Stimulated activated CD8-positive, alpha-beta memory T cell treated with anti-CD3 and anti-CD28 coated beads, Interleukin-12 subunit alpha, Interleukin-12 subunit beta, amount 100 ng/mL, for 4 hours (primary cell): ENCODE data around the gene SPATA22.
"Not testable (repeated sequence)": the region's sequence is repeated elsewhere in the genome, so short reads cannot be mapped to it uniquely, and the experiment has no call there.

ENCODE experiments used
- DNase-seq: peaks from one replicate; pipeline ENCODE4 v3.0.0-alpha.2; 2020; ENCODE audit warnings: low read depth

The SPATA22 gene, protein sequence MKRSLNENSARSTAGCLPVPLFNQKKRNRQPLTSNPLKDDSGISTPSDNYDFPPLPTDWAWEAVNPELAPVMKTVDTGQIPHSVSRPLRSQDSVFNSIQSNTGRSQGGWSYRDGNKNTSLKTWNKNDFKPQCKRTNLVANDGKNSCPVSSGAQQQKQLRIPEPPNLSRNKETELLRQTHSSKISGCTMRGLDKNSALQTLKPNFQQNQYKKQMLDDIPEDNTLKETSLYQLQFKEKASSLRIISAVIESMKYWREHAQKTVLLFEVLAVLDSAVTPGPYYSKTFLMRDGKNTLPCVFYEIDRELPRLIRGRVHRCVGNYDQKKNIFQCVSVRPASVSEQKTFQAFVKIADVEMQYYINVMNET

GRCh38 chr17:3471599-3471998, at the start of gene SPATA22:
Gene SPATA22 (minus strand): TSS chr17:3471819. CDS start chr17:3469325, 2,494 bp downstream.
- DNase-seq, result no peak

- not testable (repeated sequence) for DNase-seq
Measured at GRCh38 chr17:3519472-3519871, 47.9 kb upstream of the SPATA22 start.

- no peak for DNase-seq
Measured at GRCh38 chr17:3514873-3515272, 43.3 kb upstream of the SPATA22 start.

- DNase-seq, result not testable (repeated sequence)
Measured at GRCh38 chr17:3514167-3514566, 42.5 kb upstream of the SPATA22 start.

- DNase-seq, result no peak
Measured at GRCh38 chr17:3513305-3514035, 41.9 kb upstream of the SPATA22 start.

GRCh38 chr17:3512505-3513171, 41.0 kb upstream of the SPATA22 start:
- no peak for DNase-seq

DNA sequence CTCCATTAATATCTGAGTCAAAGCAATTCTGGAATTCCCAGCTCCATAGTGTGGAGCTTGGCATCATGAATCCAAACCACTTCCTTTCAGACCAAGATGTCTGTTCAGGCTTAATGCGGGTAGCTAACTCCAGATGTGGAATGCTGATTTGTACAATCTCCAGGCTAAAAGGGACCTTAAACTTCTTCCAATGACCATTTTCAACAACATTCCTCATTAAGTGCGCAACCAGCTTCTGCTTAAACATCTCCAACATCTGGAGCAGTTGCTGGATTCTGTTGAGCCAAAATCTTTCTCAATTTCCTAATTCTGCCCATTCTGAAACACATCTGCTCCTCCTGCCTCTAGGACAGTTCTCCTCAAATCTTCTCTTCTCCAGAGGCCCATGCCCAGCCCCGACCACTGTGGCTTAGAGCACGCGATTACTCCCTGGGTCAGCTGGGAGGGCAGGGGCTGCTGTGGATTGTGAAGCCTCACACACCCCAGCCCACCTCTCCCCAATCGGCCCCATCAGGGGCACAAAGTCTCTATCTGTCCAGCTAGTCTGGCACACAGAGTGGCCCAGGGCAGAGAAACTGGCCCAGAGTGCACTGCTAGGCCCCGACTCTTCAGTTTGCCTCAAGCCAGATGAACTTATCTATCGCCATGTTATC, 40.4 kb upstream of the SPATA22 start:
- no peak for DNase-seq

DNA sequence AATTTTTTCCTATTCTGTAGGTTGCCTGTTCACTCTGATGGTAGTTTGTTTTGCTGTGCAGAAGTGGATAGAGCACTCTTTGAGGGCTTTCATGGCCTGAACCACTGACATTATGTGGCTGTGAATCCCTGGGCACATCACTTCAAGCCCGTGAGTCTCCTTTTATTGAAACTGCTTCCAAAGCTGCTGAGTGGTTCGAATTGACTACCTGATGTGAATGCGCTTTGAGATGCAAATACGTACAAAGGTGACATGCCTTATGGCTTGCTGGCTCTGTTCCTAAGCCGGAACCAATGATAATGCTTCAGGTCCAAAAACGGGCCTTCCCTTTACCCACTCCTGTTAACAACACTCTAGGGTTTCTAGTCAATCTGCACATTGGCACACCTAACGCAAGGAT, 38.5 kb upstream of the SPATA22 start:
- DNase-seq, result no peak

- no peak for DNase-seq
Measured at GRCh38 chr17:3507869-3508268, 36.2 kb upstream of the SPATA22 start.

DNA sequence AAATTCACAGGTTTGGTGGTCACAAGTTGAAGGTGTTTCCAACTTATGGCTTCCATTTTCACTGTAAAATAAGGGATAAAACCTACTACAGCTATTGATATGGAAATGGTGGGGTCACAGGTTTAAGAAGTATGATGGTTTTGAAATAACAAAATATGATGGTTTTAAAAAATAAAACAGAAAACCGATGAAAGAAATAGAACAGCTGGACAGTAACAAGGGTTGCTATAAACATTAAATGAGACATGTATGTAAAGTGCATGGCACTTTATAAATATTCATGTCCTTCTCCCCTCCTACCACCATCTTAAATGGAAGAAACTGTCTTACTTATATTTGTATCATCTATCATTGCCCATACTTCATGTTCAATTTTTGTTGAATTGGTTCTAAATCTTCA, 35.5 kb upstream of the SPATA22 start:
- no peak for DNase-seq

DNA sequence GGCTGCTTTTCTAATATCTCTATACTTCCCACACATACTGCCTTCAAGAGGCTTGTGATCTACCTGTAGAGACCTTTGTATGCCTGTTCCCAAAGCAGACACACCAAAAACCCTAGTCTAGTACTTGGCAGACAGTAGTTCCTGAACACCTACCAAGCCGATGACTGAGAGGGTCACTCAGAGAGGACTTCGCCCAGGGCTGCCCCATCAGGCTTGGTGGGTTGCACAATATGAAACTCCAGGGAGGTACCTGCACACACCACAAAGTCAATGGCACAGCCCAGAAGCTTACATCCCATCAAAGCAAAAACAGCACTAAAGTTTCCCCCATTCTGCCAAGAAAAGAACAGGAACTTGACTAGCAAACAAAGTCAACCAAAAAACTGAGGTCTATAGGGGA, 34.4 kb upstream of the SPATA22 start:
- DNase-seq, result no peak

DNA sequence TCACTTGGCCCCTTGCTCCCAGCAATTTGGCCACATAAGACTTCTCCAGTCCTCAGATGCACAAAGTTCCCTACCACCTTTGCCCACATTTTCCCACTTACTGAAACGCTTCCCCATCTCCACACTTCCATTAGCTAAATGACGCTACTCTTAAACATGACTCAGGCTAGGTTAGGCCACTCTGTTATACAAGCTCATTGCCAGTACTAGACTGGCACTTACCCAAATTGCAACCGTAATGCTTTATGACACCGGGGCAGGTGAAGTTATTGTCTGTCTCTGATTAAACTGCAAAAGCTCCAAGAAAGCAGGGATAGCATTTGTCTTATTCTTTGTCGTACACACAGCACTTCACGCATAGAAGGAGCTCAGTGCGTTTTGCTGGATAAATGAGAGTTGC, 33.4 kb upstream of the SPATA22 start:
- no peak for DNase-seq

- DNase-seq, result no peak
Measured at GRCh38 chr17:3503285-3503684, 31.7 kb upstream of the SPATA22 start.

DNA sequence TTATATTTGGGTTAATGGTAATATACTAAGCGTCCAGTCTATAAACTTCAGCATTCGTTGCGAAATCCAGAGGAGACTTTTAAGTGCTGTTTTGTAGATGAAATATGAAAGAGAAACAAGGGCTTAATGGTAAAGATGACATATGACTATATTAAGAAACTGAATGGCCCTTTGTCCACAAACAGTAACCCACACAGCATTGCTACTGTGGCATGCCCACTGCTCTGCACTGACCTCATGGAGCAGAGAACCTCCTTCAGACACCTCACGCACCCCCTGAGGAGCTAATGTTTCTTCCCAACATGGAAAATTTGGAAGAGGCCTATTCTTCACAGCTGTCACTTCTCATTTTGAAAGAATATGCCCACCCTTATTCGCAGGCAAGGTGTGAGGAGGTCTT, 30.8 kb upstream of the SPATA22 start:
- DNase-seq, result no peak

GRCh38 chr17:3501344-3501743, 29.7 kb upstream of the SPATA22 start:
- no peak for DNase-seq

GRCh38 chr17:3497101-3497500, 25.5 kb upstream of the SPATA22 start:
- DNase-seq, result no peak

DNA sequence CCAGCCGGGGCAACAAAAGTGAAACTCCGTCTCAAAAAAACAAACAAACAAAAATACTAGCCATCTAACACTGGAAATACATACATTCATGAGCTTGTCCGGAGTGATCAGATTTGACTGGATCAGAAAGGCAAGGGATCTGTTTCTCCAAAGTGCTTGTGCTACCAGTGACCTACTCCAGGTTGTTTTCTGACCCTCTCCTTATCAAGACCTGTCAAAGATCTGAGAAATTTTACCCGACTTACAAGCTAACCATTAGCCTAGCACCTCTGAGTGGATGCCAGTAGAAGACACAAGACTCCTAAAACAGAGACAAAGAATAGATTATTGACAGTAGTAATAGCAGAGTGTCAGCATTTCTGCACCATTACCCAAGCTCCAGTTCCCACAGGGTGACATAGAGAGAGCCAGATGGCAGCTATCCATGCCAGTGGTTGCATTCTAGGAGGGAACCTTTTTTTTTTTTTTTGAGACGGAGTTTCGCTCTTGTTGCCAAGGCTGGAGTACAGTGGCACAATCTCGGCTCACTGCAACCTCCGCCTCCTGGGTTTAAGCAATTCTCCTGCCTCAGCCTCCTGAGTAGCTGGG, 14.0 kb upstream of the SPATA22 start:
- DNase-seq, result no peak

DNA sequence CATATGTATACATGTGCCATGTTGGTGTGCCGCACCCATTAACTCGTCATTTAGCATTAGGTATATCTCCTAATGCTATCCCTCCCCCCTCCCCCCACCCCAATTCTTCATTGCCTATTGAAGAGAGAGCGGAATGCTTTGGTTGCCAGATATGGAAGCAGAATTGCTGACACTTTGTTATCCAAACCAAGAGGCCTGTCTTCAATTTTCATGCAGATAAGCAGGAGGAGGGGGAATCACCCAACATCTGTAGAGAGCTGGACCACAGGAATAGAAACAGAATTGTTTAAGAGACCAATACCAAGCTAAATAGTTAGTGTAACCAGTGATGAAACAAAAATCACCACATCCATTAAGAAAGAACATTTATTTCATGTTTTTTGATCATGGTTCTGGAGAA, 11.2 kb upstream of the SPATA22 start:
- no peak for DNase-seq

DNA sequence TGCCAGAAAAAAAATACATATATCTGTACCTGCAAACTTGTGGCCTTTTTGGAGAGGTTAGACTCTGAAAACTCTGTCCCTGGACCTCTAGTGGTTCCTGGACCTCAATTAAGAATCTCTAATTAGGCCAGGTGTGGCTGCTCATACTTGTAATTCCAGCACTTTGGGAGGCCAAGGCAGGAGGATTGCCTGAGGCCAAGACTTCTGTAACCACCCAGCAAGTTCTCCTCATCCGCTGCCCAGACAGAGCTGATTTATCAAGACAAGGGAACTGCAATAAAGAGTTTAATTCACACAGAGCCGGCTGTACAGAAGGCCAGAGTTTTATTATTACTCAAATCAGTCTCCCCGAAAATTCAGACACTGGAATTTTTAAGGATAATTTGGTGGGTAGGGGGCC, 8.4 kb upstream of the SPATA22 start:
- no peak for DNase-seq

DNA sequence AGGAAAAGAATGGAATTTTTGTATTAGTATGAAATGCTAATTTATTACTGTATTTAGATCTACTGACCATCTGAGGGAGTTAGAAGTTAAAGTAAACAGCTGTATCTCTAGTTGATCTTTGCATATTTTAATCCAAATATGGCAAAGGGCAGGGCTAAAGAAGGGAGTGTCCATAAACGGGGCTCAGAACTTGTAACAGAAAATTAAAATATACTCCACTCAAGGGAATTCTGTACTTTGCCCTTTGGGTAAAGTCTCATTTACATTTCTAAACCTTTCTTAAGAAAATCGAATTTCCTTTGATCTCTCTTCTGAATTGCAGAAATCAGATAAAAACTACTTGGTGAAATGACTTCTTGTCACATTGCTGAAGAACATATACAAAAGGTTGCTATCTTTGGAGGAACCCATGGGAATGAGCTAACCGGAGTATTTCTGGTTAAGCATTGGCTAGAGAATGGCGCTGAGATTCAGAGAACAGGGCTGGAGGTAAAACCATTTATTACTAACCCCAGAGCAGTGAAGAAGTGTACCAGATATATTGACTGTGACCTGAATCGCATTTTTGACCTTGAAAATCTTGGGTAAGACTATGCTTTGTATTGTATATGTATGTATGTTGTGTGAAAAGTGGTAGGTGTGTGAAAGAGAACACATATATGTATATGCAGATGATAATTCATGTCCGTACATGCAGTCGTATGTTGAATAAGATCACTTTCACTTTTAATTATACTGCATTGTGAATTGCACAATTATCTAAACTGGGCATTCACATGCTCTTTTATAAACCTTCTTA, 4.4 kb upstream of the SPATA22 start, which contains the start of gene ASPA:
Gene ASPA, plus strand, starts transcription at position 186 of the 799 bp plus-strand sequence. Its CDS starts 163 bp downstream, at position 349.
- no peak for DNase-seq

- no peak for DNase-seq
Measured at GRCh38 chr17:3475251-3475685, 3.6 kb upstream of the SPATA22 start.
